Gastrocnemius medialis (tissue), 4 donors: Measurements from ENCODE around the gene JAG1.

ENCODE experiments used
- POLR2A ChIP-seq, 2 donors: fragments of 450-650 bp; IDR thresholded peaks; one replicate each; pipeline ENCODE4 v1.6.1; 2017; ENCODE audit warnings: antibody characterized with exemption in 2 of 2, mild to moderate bottlenecking in 2 of 2, moderate library complexity in 2 of 2
- TF ChIP-seq, protein P1 (sequence below), 5 experiments: fragments of 450-650 bp in 3 of 5; fragments of 200-600 bp in 2 of 5; sonication (generic) in 2 of 5; IDR thresholded peaks in 4 of 5; conservative IDR thresholded peaks in 1 of 5; 1 replicate in 4 of 5; 2 replicates in 1 of 5; pipeline ENCODE4 v1.5.1; 2016 to 2019; ENCODE audit warnings: antibody characterized with exemption in 5 of 5, mild to moderate bottlenecking in 3 of 5, moderate library complexity in 3 of 5

- TF ChIP-seq, protein P1, sequence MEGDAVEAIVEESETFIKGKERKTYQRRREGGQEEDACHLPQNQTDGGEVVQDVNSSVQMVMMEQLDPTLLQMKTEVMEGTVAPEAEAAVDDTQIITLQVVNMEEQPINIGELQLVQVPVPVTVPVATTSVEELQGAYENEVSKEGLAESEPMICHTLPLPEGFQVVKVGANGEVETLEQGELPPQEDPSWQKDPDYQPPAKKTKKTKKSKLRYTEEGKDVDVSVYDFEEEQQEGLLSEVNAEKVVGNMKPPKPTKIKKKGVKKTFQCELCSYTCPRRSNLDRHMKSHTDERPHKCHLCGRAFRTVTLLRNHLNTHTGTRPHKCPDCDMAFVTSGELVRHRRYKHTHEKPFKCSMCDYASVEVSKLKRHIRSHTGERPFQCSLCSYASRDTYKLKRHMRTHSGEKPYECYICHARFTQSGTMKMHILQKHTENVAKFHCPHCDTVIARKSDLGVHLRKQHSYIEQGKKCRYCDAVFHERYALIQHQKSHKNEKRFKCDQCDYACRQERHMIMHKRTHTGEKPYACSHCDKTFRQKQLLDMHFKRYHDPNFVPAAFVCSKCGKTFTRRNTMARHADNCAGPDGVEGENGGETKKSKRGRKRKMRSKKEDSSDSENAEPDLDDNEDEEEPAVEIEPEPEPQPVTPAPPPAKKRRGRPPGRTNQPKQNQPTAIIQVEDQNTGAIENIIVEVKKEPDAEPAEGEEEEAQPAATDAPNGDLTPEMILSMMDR (IDR thresholded peaks at IDR 0.05 in 4 of 5, conservative IDR thresholded peaks at IDR 0.05 in 1 of 5), result no peak
- no peak for TF ChIP-seq POLR2A (IDR thresholded peaks at IDR 0.05)
Observed at GRCh38 chr20:10654630-10655029, 19.2 kb downstream of the JAG1 start.
